ENCODE measurements around the gene PRR30. TPM values are rescaled to one million over a fixed set of nuclear protein-coding genes. Genes with fewer than 3 reads are reported as not detected.

Gene PRR30
- total and polyA plus RNA-seq, 2 donors (not counting 1 experiment from before 2014, with no cell fraction given), result not detected

DNA sequence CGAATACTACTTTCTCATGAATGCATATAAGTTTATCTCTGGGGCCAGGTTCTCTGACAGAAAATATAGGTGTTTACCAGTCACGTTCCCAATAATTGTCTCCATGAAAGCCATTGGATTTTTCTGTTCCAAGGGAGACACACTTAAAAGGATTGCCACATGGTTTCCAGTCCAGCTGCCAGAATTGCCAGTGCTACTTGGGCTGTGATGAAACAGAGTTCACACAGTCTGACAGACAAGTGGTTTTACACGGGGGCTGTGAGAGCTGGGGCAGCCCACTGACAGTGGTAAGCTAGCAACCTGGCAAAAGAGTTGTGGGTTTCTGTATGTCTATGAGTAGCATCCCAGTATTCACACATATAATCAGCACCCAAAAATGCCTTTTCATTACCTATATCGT, 44.9 kb upstream of the PRR30 start:
- H3K9ac ChIP-seq (ENCODE audit: insufficient read depth, low read length), result no peak overlapping the region
- H3K27ac ChIP-seq (ENCODE audit: insufficient read depth, low read length), result no peak overlapping the region
- H3K79me2 ChIP-seq (ENCODE audit: control insufficient read depth, insufficient read depth, low read length), result no peaks in the 10 kb centered on the region
- no peaks in the 10 kb centered on the region for H3K9me3 ChIP-seq (ENCODE audit: control insufficient read depth, insufficient read depth, low read depth, low read length)
- H3K4me2 ChIP-seq (ENCODE audit: extremely low read depth, insufficient read depth, low read length), result no peak overlapping the region
- TF ChIP-seq, protein P1, sequence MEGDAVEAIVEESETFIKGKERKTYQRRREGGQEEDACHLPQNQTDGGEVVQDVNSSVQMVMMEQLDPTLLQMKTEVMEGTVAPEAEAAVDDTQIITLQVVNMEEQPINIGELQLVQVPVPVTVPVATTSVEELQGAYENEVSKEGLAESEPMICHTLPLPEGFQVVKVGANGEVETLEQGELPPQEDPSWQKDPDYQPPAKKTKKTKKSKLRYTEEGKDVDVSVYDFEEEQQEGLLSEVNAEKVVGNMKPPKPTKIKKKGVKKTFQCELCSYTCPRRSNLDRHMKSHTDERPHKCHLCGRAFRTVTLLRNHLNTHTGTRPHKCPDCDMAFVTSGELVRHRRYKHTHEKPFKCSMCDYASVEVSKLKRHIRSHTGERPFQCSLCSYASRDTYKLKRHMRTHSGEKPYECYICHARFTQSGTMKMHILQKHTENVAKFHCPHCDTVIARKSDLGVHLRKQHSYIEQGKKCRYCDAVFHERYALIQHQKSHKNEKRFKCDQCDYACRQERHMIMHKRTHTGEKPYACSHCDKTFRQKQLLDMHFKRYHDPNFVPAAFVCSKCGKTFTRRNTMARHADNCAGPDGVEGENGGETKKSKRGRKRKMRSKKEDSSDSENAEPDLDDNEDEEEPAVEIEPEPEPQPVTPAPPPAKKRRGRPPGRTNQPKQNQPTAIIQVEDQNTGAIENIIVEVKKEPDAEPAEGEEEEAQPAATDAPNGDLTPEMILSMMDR (conservative IDR thresholded peaks at IDR 0.05 in 1 of 2, IDR thresholded peaks at IDR 0.05 in 1 of 2; ENCODE audit: low read depth in 1 of 2, low read length in 2 of 2), result no peak
- TF ChIP-seq EZH2 (IDR thresholded peaks at IDR 0.05; ENCODE audit: low read length, missing control alignments), result no peak
- H3K27me3 ChIP-seq (ENCODE audit: control insufficient read depth, insufficient read depth, low read length), result peaks cover 10% of the 10 kb centered on the region
- no peaks in the 10 kb centered on the region for H3K36me3 ChIP-seq (ENCODE audit: control insufficient read depth, insufficient read depth, low read length)
- H4K20me1 ChIP-seq (ENCODE audit: control insufficient read depth, extremely low read depth, insufficient read depth, low read length), result no peaks in the 10 kb centered on the region
- no peak overlapping the region for H3K4me3 ChIP-seq (replicated peaks in 1 of 4; ENCODE audit: control extremely low read depth in 1 of 4, insufficient read depth in 1 of 4, low read depth in 3 of 4, low read length in 4 of 4)
- H3K4me1 ChIP-seq (ENCODE audit: control insufficient read depth, extremely low read depth, insufficient read depth, low read length), result peaks cover 10% of the 10 kb centered on the region
- H2AFZ ChIP-seq (ENCODE audit: low read length), result no peak overlapping the region
- DNase-seq (ENCODE audit: low read depth in 2 of 2), result peak in 1 of 2 donors; percentile 43

DNA sequence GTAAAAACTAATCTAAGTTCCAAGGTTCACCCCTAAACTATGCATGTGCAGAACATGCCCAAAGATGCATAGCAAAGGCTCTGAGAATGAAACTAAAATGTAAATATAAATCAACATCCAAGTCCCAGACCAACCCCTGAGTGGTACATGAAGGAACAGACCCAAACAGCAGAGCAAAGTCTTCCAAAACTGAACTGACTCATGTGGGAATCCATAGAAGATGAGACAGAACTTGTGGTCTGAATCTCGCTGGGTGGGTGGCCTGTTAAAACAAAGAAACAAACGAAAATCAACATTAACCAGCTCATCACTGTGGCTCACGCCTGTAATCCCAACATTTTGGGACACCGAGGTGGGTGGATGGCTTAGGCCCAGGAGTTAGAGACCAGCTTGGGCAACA, 43.1 kb upstream of the PRR30 start:
- Histone ChIP-seq H3K4me3 (replicated peaks in 1 of 4; ENCODE audit: control extremely low read depth in 1 of 4, insufficient read depth in 1 of 4, low read depth in 3 of 4, low read length in 4 of 4) (no peak overlapping the region), H4K20me1 (ENCODE audit: control insufficient read depth, extremely low read depth, insufficient read depth, low read length) (no peaks in the 10 kb centered on the region), H3K4me2 (ENCODE audit: extremely low read depth, insufficient read depth, low read length) (peak overlapping the region; percentile 18), H3K4me1 (ENCODE audit: control insufficient read depth, extremely low read depth, insufficient read depth, low read length) (peaks cover 10% of the 10 kb centered on the region), H3K27me3 (ENCODE audit: control insufficient read depth, insufficient read depth, low read length) (peaks cover 8% of the 10 kb centered on the region), H2AFZ (ENCODE audit: low read length) (no peak overlapping the region), H3K36me3 (ENCODE audit: control insufficient read depth, insufficient read depth, low read length) (no peaks in the 10 kb centered on the region), H3K79me2 (ENCODE audit: control insufficient read depth, insufficient read depth, low read length) (no peaks in the 10 kb centered on the region), H3K9ac (ENCODE audit: insufficient read depth, low read length) (no peak overlapping the region), H3K9me3 (ENCODE audit: control insufficient read depth, insufficient read depth, low read depth, low read length) (no peaks in the 10 kb centered on the region), H3K27ac (ENCODE audit: insufficient read depth, low read length) (no peak overlapping the region)
- no peak for TF ChIP-seq EZH2 (IDR thresholded peaks at IDR 0.05; ENCODE audit: low read length, missing control alignments)
- TF ChIP-seq, protein P1 (conservative IDR thresholded peaks at IDR 0.05 in 1 of 2, IDR thresholded peaks at IDR 0.05 in 1 of 2; ENCODE audit: low read depth in 1 of 2, low read length in 2 of 2), result no peak
- peak; percentile 43 to 51 for DNase-seq (ENCODE audit: low read depth in 2 of 2)

DNA sequence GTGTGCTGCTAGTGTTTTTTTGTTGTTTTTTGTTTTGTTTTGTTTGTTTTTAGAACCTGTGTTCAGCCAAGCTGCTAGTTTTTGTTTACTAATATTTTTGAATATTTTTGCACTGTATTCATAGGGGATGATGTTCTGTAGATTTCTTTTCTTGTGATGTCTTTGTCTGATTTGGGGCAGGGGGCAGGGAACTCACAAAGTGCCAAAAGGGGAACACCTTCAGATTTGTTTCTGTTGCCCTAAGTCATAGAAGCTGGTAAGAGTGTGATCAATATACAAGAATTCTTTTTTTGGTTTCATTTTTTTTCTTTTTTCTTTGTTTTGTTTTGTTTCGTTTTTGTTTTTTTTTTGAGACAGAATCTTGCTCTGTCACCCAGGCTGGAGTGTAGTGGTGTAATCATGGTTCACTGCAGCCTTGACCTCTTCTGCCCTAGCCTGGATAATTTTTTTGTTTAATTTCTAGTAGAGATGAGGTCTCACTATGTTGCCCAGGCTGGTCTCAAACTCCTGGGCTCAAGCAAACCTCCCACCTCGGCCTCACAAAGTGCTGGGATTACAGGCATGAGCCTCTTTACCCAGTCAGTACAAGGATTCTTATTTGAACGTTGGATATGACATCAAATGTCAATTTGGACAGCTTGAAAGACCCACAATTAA, 40.3 kb upstream of the PRR30 start:
- TF ChIP-seq, protein P1 (conservative IDR thresholded peaks at IDR 0.05 in 1 of 2, IDR thresholded peaks at IDR 0.05 in 1 of 2; ENCODE audit: low read depth in 1 of 2, low read length in 2 of 2), result no peak
- TF ChIP-seq EZH2 (IDR thresholded peaks at IDR 0.05; ENCODE audit: low read length, missing control alignments), result no peak
- no peak overlapping the region for H3K4me3 ChIP-seq (replicated peaks in 1 of 4; ENCODE audit: control extremely low read depth in 1 of 4, insufficient read depth in 1 of 4, low read depth in 3 of 4, low read length in 4 of 4)
- H4K20me1 ChIP-seq (ENCODE audit: control insufficient read depth, extremely low read depth, insufficient read depth, low read length), result no peaks in the 10 kb centered on the region
- peaks cover 4% of the 10 kb centered on the region for H3K4me1 ChIP-seq (ENCODE audit: control insufficient read depth, extremely low read depth, insufficient read depth, low read length)
- H2AFZ ChIP-seq (ENCODE audit: low read length), result no peak overlapping the region
- H3K9me3 ChIP-seq (ENCODE audit: control insufficient read depth, insufficient read depth, low read depth, low read length), result no peaks in the 10 kb centered on the region
- H3K27me3 ChIP-seq (ENCODE audit: control insufficient read depth, insufficient read depth, low read length), result peaks cover 5% of the 10 kb centered on the region
- H3K4me2 ChIP-seq (ENCODE audit: extremely low read depth, insufficient read depth, low read length), result no peak overlapping the region
- H3K79me2 ChIP-seq (ENCODE audit: control insufficient read depth, insufficient read depth, low read length), result no peaks in the 10 kb centered on the region
- no peak for DNase-seq (ENCODE audit: low read depth in 2 of 2)
- no peaks in the 10 kb centered on the region for H3K36me3 ChIP-seq (ENCODE audit: control insufficient read depth, insufficient read depth, low read length)
- H3K27ac ChIP-seq (ENCODE audit: insufficient read depth, low read length), result no peak overlapping the region
- no peak overlapping the region for H3K9ac ChIP-seq (ENCODE audit: insufficient read depth, low read length)
